ENCODE data around the gene VAMP5.
"Not testable (repeated sequence)": the region's sequence is repeated elsewhere in the genome, so short reads cannot be mapped to it uniquely, and the experiment has no call there.

VAMP5 gene

GRCh38 chr2:85611705-85612587 is 27.7 kb downstream of the VAMP5 start, which contains the start of gene C2orf68:
TSS of gene C2orf68 (minus strand) at chr2:85612066. CDS start at chr2:85611984, 82 bp downstream.
- peak within 1 kb of the TSS; percentile 77 for H3K4me3 ChIP-seq (ENCODE audit: low read length)
- TF ChIP-seq CTCF (conservative IDR thresholded peaks at IDR 0.05; ENCODE audit: low read length): no peak

GRCh38 chr2:85613717-85614515 is 29.7 kb downstream of the VAMP5 start:
- DNase-seq (ENCODE audit: low read depth): no peak
- TF ChIP-seq CTCF (conservative IDR thresholded peaks at IDR 0.05; ENCODE audit: low read length): no peak
- no peak overlapping the region for H3K4me3 ChIP-seq (ENCODE audit: low read length)

More at GRCh38 chr2:85611705-85612587, 27.7 kb downstream of the VAMP5 start, which contains the start of gene C2orf68:
- peak; percentile 82 for DNase-seq (ENCODE audit: low read depth)

- not testable (repeated sequence) for DNase-seq (ENCODE audit: low read depth); H3K4me3 ChIP-seq (ENCODE audit: low read length)
Observed at GRCh38 chr2:85614757-85615156, 30.5 kb downstream of the VAMP5 start.

- no peak for DNase-seq (ENCODE audit: low read depth)
- TF ChIP-seq CTCF (conservative IDR thresholded peaks at IDR 0.05; ENCODE audit: low read length): no peak
- no peak overlapping the region for H3K4me3 ChIP-seq (ENCODE audit: low read length)
Observed at GRCh38 chr2:85615413-85615728, 31.1 kb downstream of the VAMP5 start.

- not testable (repeated sequence) for DNase-seq (ENCODE audit: low read depth)
- peak overlapping the region; percentile 2; the same call in 1 of the 2 replicates for H3K4me3 ChIP-seq (ENCODE audit: low read length)
Observed at GRCh38 chr2:85617723-85618122, 33.5 kb downstream of the VAMP5 start.

GRCh38 chr2:85619617-85620016 is 35.4 kb downstream of the VAMP5 start:
- no peak for TF ChIP-seq CTCF (conservative IDR thresholded peaks at IDR 0.05; ENCODE audit: low read length)
- no peak for DNase-seq (ENCODE audit: low read depth)
- no peak overlapping the region for H3K4me3 ChIP-seq (ENCODE audit: low read length)

GRCh38 chr2:85621338-85621737 is 37.1 kb downstream of the VAMP5 start:
- DNase-seq (ENCODE audit: low read depth): no peak

More at GRCh38 chr2:85621338-85621737, 37.1 kb downstream of the VAMP5 start:
- TF ChIP-seq CTCF (conservative IDR thresholded peaks at IDR 0.05; ENCODE audit: low read length): no peak
- no peak overlapping the region for H3K4me3 ChIP-seq (ENCODE audit: low read length)
